Pancreas (tissue), 10 donors: ENCODE data around the gene DIAPH1. TPM values are rescaled to one million over a fixed set of nuclear protein-coding genes. Genes with fewer than 3 reads are reported as not detected.
A peak's percentile ranks its signal among the peaks of the same experiment; 100 is the strongest.

Source experiments
- ATAC-seq, 4 donors: fragments of 200-7000 bp; cut with Tn5 transposase; one replicate each; pipeline versions ENCODE4 v1.8.0 to v1.9.1; 2020; ENCODE audit warnings: mild to moderate bottlenecking in 4 of 4, moderate library complexity in 4 of 4
- DNase-seq, 6 donors: peaks; one replicate each; pipeline ENCODE4 v3.0.0-alpha.2; 2020
- FAIRE-seq: peaks from 2 replicates; lab custom pipeline; 2012; peaks lifted over from hg19 to GRCh38; lab: Jason Lieb, UNC
- H3K27ac ChIP-seq, 4 donors: fragments of 200-600 bp; sonication (generic); 1 replicate in 3 of 4; 2 replicates in 1 of 4; pipeline versions ENCODE4 v1.5.0 to v1.8.0; 2020
- H3K27me3 ChIP-seq, 4 donors: fragments of 200-600 bp; one replicate each; pipeline ENCODE4 v1.8.0; 2021
- H3K36me3 ChIP-seq, 3 donors: fragments of 200-600 bp; sonication (generic) in 1 of 3; one replicate each; pipeline versions ENCODE4 v1.5.0 to v1.8.0; 2020 to 2021
- H3K4me1 ChIP-seq, 3 donors: fragments of 200-600 bp; one replicate each; pipeline ENCODE4 v1.8.0; 2021
- H3K4me3 ChIP-seq, 4 donors: fragments of 200-600 bp; sonication (generic) in 2 of 4; one replicate each; pipeline versions ENCODE4 v1.5.0 to v1.8.0; 2020 to 2021
- H3K9me3 ChIP-seq, 4 donors: fragments of 200-600 bp; one replicate each; pipeline ENCODE4 v1.8.0; 2021
- WGBS, 2 donors: extraction: QIAGEN DNeasy Blood & Tissue Kit; methylation state at CpG; one replicate each; pipeline ENCODE4 v1.1.7; 2013; 5-methylcytosine and 5-hydroxymethylcytosine counted together
- intact Hi-C, 3 donors: fragments of 100-400 bp; cut with DNase I; formaldehyde crosslinking; loops; one replicate each; pipeline versions ENCODE4 v1.11.1 to v1.14.2; 2022
- polyA plus RNA-seq, 2 donors: library from polyadenylated mRNA; stranded (reverse); fragments of 200-250 nt; gene quantifications; one replicate each; pipeline ENCODE4 v1.2.3, GENCODE V29; 2013
- total RNA-seq, 6 donors: library from RNA; stranded (reverse); fragmentation: NEBNext Ultra II Directional in 4 of 6; extraction: Animal tissue kit (Norgen Biotek cat#: 25700) in 4 of 6; gene quantifications; one replicate each; pipeline versions ENCODE4 v1.2.1 to v1.2.4, GENCODE V29; 2021 to 2023
- TF ChIP-seq, protein P1 (sequence below), 4 donors: fragments of 200-600 bp; sonication (generic) in 3 of 4; IDR thresholded peaks; one replicate each; pipeline versions ENCODE4 v1.5.0 to v1.8.0; 2021; ENCODE audit warnings: antibody characterized with exemption in 4 of 4
- donor health status: healthy with polysubstance abuse.
- donor health status: DM: no; HTN: no; CAD: no; lungs with moderate emphysema.
- donor health status: DM: no; HTN: no; CAD: no.
- donor health status: control.
- donor health status: control.
- donor health status: Bipolar disorder and iron deficiency.
- donor health status: DM: yes; HTN: yes; CAD: no.
- donor health status: DM: no; HTN: no; CAD: no.
- donor health status: DM: no; HTN: no; CAD: no.
- donor health status: DM: yes; HTN: yes; CAD: no.

Gene DIAPH1
- total and polyA plus RNA-seq, 8 donors: 28.9 to 72.7 (median 56.5) TPM

DNA sequence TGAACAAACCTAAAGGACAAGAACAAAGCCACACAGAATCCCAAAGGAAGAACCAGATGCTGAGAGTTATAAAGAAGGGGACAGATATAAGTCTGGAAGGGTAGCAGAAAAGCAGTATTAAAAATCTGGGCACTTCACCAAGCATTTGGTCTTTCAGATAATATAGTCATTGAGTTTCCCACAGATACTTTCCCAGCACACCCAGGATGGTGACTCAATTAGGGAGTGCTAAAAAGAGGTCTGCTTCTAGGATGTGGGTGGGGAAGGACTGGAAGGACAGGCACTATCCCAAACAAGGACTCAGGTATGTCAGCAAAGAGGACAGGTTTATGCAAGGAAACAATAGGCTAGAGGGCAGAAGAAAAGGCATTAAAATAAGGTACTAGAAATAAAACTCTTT, 59.3 kb downstream of the DIAPH1 start:
- H3K36me3 ChIP-seq: no peaks in the 10 kb centered on the region
- no peak overlapping the region for H3K4me3 ChIP-seq
- no peaks in the 10 kb centered on the region for H3K27me3 ChIP-seq
- peaks cover 12 to 28% (median 22%) of the 10 kb centered on the region in 3 donors for H3K4me1 ChIP-seq
- FAIRE-seq (no peak), DNase-seq (no peak), ATAC-seq (peak in 2 of 4 donors; percentile 6 to 29)
- TF ChIP-seq, protein P1, sequence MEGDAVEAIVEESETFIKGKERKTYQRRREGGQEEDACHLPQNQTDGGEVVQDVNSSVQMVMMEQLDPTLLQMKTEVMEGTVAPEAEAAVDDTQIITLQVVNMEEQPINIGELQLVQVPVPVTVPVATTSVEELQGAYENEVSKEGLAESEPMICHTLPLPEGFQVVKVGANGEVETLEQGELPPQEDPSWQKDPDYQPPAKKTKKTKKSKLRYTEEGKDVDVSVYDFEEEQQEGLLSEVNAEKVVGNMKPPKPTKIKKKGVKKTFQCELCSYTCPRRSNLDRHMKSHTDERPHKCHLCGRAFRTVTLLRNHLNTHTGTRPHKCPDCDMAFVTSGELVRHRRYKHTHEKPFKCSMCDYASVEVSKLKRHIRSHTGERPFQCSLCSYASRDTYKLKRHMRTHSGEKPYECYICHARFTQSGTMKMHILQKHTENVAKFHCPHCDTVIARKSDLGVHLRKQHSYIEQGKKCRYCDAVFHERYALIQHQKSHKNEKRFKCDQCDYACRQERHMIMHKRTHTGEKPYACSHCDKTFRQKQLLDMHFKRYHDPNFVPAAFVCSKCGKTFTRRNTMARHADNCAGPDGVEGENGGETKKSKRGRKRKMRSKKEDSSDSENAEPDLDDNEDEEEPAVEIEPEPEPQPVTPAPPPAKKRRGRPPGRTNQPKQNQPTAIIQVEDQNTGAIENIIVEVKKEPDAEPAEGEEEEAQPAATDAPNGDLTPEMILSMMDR (IDR thresholded peaks at IDR 0.05): no peak
- H3K27ac ChIP-seq: peak overlapping the region; percentile 26 to 93 (median 82)
- no peaks in the 10 kb centered on the region for H3K9me3 ChIP-seq
- intact Hi-C loops: loop anchor here in 1 of 3 donors (10.0 kb wide), 1 partner anchor 155 kb away; the partner anchor contains the start of genes PCDHGA9 and PCDHGB6

GRCh38 chr5:141558150-141558549, 60.6 kb downstream of the DIAPH1 start:
- intact Hi-C loops: loop anchor here in 1 of 3 donors (10.0 kb wide), 1 partner anchor 153 kb away; the partner anchor contains the start of genes PCDHGA9 and PCDHGB6
- TF ChIP-seq, protein P1 (IDR thresholded peaks at IDR 0.05): no peak
- Histone ChIP-seq H3K27me3 (no peaks in the 10 kb centered on the region), H3K9me3 (no peaks in the 10 kb centered on the region), H3K36me3 (no peaks in the 10 kb centered on the region), H3K27ac (peak overlapping the region in 2 of 4 donors; percentile 91 to 93), H3K4me3 (no peak overlapping the region), H3K4me1 (peaks cover 12 to 21% (median 20%) of the 10 kb centered on the region in 3 donors)
- DNase-seq (no peak), ATAC-seq (no peak), FAIRE-seq (no peak)
- 77 to 81% methylated on average over 6 of the region's 6 CpGs for WGBS, 2 donors

DNA sequence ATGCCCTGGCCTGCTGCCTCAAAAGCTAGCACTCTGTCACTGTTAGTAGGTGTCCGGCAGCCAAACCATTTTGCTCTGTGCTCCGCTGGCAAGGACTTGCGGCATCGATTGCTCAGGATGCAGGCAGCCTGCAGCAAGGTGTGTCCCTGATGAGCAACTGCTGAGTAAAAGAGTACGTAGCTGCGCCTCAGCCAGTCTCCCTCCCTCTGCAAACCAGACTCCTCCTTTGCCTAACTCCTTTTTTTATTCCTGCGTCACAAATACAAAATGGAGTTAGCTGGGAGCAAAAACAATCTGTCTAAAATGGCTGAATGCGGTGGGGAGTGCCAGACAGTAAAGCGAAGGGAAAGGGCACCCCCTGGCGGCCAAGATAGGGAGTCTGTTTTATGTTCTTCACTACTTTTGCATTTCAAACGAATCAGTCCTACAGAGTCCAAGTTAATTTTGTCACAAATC, 61.1 kb downstream of the DIAPH1 start:
- Histone ChIP-seq H3K36me3 (no peaks in the 10 kb centered on the region), H3K27ac (peak overlapping the region in 2 of 4 donors; percentile 91 to 93), H3K4me1 (peaks cover 12 to 21% (median 20%) of the 10 kb centered on the region in 3 donors), H3K27me3 (no peaks in the 10 kb centered on the region), H3K9me3 (no peaks in the 10 kb centered on the region), H3K4me3 (no peak overlapping the region)
- peak; percentile 50 to 82 (median 73) for DNase-seq
- peak; percentile 78 for FAIRE-seq
- TF ChIP-seq, protein P1 (IDR thresholded peaks at IDR 0.05): peak; percentile 54 to 68 (median 61)
- WGBS, 2 donors: 58 to 62% methylated on average over 11 of the region's 11 CpGs
- ATAC-seq: peak; percentile 41 to 55 (median 51)
- intact Hi-C loops: loop anchor here in 1 of 3 donors (10.0 kb wide), 1 partner anchor 153 kb away; the partner anchor contains the start of genes PCDHGA9 and PCDHGB6

GRCh38 chr5:141547921-141548320, 70.9 kb downstream of the DIAPH1 start:
- no peaks in the 10 kb centered on the region for H3K9me3 ChIP-seq
- no peak overlapping the region for H3K27ac ChIP-seq
- TF ChIP-seq, protein P1 (IDR thresholded peaks at IDR 0.05): no peak
- DNase-seq (no peak), FAIRE-seq (no peak), ATAC-seq (no peak)
- H3K36me3 ChIP-seq: peaks cover 0 to 27% (median 4%) of the 10 kb centered on the region in 3 donors
- no peaks in the 10 kb centered on the region for H3K4me1 ChIP-seq
- 97 to 98% methylated on average over 5 of the region's 5 CpGs for WGBS, 2 donors
- H3K27me3 ChIP-seq: no peaks in the 10 kb centered on the region
- H3K4me3 ChIP-seq: no peak overlapping the region
- intact Hi-C loops: no loop called here

DNA sequence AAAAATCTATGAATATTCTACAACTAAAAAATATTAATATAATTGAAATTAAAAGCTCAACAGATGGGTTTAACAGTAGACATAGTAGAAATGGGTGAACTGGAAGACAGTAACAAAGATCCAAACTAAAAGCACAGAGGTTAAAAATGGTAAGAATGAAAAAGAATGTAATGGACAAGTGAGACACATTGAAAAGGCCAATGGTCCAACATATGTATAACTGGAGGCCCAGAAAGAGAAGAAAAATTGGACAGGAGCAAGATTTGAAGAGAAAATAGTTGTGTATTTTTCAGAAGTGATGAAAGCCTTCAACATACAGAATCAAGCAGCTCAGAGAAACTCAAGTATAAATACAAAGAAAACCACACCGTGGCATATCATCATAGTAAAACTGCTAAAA, 71.3 kb downstream of the DIAPH1 start:
- intact Hi-C loops: no loop called here
- peaks cover 0 to 27% (median 4%) of the 10 kb centered on the region in 3 donors for H3K36me3 ChIP-seq
- ATAC-seq (no peak), FAIRE-seq (no peak), DNase-seq (no peak)
- no peak overlapping the region for H3K4me3 ChIP-seq
- no peaks in the 10 kb centered on the region for H3K4me1 ChIP-seq
- TF ChIP-seq, protein P1 (IDR thresholded peaks at IDR 0.05): no peak
- WGBS, 2 donors: 100% methylated on average over 1 of the region's 1 CpG
- no peaks in the 10 kb centered on the region for H3K9me3 ChIP-seq
- H3K27me3 ChIP-seq: no peaks in the 10 kb centered on the region
- H3K27ac ChIP-seq: no peak overlapping the region
